Left ventricle myocardium inferior (tissue), 1 donor: ENCODE results near the gene AGAP1. TPM values are rescaled to one million over a fixed set of nuclear protein-coding genes. Genes with fewer than 3 reads are reported as not detected.

Source experiments
- DNase-seq: peaks from one replicate; pipeline ENCODE4 v3.0.0-alpha.2; 2020
- H3K27ac ChIP-seq: fragments of 200-600 bp; replicated peaks from 2 replicates; pipeline ENCODE4 v1.8.0; 2021
- H3K27me3 ChIP-seq: fragments of 200-600 bp; 2 replicates; pipeline ENCODE4 v1.8.0; 2021; ENCODE audit warnings: low read depth
- H3K36me3 ChIP-seq: fragments of 200-600 bp; 2 replicates; pipeline ENCODE4 v1.8.0; 2021
- H3K4me1 ChIP-seq: fragments of 200-600 bp; 2 replicates; pipeline ENCODE4 v1.8.0; 2021
- H3K4me3 ChIP-seq: fragments of 200-600 bp; 2 replicates; pipeline ENCODE4 v1.8.0; 2021; ENCODE audit warnings: mild to moderate bottlenecking, moderate library complexity
- H3K9me3 ChIP-seq: fragments of 200-600 bp; replicated peaks from 2 replicates; pipeline ENCODE4 v1.8.0; 2021
- intact Hi-C: fragments of 100-400 bp; cut with micrococcal nuclease; formaldehyde crosslinking; loops from one replicate; pipeline ENCODE4 v1.11.0; 2022
- total RNA-seq: library from RNA; stranded (reverse); fragmentation: NEBNext Ultra II Directional; extraction: Animal tissue kit (Norgen Biotek cat#: 25700); gene quantifications from one replicate; pipeline ENCODE4 v1.2.1, GENCODE V29; 2021
- TF ChIP-seq, protein P1 (sequence below): fragments of 200-600 bp; IDR thresholded peaks from 2 replicates; pipeline ENCODE4 v1.8.0; 2021; ENCODE audit warnings: antibody characterized with exemption, mild to moderate bottlenecking, borderline replicate concordance
- donor health status: DM: no; HTN: yes; CAD: no; lungs with severe emphysema.

AGAP1 gene
- total RNA-seq, 1 donor from 2014 or later = 18.1 TPM

DNA sequence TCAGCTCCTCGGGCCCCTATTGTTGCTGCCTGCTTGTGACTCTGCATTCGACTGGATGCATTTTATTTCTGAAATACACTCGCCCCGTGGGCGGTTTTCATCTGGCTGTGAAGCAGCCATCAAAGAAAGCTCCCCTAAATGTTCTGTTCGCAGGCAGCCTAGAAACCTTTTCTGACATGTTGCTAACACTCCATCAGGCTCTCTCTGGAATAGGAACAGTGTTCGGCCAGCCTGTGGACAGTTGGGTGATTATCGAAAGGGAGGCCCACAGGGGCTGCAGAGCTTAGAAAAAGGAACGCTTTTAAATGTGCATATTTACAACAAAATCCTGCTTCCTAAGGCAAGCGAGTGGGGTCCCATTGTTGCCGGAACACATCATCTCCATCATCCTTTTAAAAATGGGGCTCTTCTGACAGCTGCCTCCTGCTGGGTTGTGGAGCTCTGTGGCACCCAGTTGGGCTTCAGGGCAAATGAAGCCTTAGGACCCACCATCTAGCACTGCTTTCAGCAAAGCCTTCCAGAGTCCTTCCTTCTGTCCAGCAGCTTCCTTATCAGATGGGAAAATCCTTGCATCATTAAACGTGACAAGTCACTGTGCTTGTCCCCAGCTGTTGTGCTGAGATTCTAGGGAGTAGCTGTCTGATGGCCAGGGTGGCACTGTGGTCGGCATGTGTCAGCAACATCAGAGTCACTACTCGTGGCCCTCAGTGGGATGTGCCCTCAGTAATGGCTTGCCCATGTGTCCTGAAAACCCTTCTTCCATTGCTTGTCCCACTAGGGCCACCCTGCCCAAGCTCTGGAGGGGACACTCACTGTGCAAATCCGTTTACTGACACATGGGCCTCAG lies 571.7 kb downstream of the AGAP1 start:
- DNase-seq = no peak
- Histone ChIP-seq H3K27ac (no peak overlapping the region), H3K4me3 (no peak overlapping the region), H3K27me3 (no peaks in the 10 kb centered on the region), H3K36me3 (no peaks in the 10 kb centered on the region), H3K9me3 (no peaks in the 10 kb centered on the region), H3K4me1 (no peaks in the 10 kb centered on the region)
- TF ChIP-seq, protein P1, sequence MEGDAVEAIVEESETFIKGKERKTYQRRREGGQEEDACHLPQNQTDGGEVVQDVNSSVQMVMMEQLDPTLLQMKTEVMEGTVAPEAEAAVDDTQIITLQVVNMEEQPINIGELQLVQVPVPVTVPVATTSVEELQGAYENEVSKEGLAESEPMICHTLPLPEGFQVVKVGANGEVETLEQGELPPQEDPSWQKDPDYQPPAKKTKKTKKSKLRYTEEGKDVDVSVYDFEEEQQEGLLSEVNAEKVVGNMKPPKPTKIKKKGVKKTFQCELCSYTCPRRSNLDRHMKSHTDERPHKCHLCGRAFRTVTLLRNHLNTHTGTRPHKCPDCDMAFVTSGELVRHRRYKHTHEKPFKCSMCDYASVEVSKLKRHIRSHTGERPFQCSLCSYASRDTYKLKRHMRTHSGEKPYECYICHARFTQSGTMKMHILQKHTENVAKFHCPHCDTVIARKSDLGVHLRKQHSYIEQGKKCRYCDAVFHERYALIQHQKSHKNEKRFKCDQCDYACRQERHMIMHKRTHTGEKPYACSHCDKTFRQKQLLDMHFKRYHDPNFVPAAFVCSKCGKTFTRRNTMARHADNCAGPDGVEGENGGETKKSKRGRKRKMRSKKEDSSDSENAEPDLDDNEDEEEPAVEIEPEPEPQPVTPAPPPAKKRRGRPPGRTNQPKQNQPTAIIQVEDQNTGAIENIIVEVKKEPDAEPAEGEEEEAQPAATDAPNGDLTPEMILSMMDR = no peak
- intact Hi-C loops = no loop called here

DNA sequence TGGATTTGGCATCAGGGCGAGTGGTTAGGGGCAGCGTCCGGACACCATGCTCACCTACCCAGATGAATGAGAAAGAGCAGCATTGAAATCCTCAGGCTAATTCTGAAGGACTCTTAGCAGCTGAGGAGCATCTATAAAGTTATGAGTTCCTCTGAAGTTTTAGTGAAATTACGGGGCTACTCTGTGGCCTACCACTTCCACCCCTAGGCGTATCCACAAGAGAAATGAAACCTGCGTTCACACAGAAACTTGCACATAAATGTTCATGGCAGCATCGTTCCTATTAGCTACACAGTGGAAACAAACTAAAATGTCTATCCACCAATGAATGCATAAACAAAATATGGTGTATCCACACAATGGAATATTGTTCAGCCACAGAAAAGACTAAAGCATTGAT lies 576.4 kb downstream of the AGAP1 start:
- H3K36me3 ChIP-seq = no peaks in the 10 kb centered on the region
- intact Hi-C loops = no loop called here
- H3K4me3 ChIP-seq = no peak overlapping the region
- H3K27ac ChIP-seq = no peak overlapping the region
- DNase-seq = no peak
- TF ChIP-seq, protein P1 = no peak
- H3K4me1 ChIP-seq = no peaks in the 10 kb centered on the region
- H3K9me3 ChIP-seq = no peaks in the 10 kb centered on the region
- no peaks in the 10 kb centered on the region for H3K27me3 ChIP-seq

DNA sequence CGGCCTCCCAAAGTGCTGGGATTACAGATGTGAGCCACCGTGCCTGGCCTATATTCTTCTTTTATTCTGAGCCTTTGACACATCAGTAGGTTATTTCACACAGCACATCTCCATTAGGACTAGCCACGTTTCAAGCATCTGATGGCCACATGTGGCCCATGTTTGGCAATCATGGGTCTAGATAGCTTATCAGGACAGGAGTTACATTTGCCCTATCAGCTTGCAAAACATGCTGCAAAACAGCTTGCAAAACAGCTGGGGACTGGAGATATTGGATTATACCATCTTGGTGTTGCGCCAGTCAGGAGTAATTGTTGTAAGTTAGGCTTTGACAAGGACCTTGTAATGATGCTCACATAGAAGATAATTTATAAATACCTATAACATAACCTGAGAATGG lies 579.4 kb downstream of the AGAP1 start:
- no peaks in the 10 kb centered on the region for H3K4me1 ChIP-seq
- intact Hi-C loops = no loop called here
- H3K9me3 ChIP-seq = no peaks in the 10 kb centered on the region
- no peak overlapping the region for H3K4me3 ChIP-seq
- H3K27ac ChIP-seq = no peak overlapping the region
- TF ChIP-seq, protein P1 = no peak
- no peak for DNase-seq
- no peaks in the 10 kb centered on the region for H3K27me3 ChIP-seq
- no peaks in the 10 kb centered on the region for H3K36me3 ChIP-seq

DNA sequence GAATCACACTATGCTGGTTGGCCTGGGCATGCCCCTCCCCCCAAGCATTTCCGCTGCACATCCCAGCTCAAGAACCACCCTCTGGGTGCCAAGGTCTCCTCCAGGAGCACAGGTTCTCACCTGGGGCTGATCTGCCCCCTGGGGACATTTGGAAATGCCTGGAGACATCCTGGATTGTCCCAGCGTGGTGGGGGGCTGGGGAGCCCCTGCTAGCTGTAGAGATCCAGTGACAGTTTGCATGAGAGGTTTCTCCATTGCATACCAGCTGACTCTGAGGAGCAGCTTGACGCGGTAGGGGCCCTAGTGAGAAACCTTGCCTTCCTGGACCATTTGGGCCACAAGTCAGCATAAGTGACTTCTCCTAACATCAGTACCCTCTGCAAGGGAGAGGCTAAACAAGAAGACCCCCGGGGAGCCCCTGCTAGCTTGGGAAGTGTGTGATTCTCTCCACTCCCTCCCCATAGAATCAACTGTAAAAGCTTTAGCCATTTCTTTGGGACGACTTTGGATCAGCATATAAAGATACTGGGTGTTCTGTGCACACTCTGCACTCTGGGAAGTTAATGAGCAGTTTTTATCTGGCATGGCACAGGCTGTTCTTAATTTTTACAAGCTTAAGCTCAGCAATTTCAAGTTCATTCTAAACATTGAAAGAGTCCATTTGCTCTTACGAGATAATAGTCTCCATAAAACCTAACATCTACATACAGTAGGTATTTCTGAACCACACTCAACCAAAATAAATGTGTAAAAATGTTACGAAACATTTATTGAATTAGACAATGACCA lies 580.2 kb downstream of the AGAP1 start:
- no peaks in the 10 kb centered on the region for H3K9me3 ChIP-seq
- TF ChIP-seq, protein P1 = no peak
- intact Hi-C loops = no loop called here

DNA sequence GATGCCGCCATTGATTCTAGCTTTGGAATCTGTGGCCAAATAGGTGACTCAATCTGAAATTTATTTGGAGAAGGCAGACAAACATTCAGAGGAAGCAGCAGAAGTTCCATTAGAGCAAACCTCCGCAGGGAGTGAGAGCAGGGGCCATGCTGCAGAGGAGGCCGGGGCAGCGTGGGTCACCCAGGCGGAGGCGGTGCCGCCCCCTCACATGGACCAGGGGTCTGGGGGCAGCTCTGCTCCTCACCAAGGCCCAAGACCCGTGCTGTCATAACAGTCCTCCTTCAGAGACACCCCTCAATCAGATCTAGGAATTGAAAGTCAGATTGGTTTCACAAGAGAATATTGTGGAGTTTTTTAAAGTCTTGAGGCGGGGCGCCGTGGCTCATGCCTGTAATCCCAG lies 582.0 kb downstream of the AGAP1 start:
- no peak for DNase-seq
- Histone ChIP-seq H3K27me3 (no peaks in the 10 kb centered on the region), H3K4me1 (no peaks in the 10 kb centered on the region), H3K9me3 (no peaks in the 10 kb centered on the region), H3K27ac (no peak overlapping the region), H3K4me3 (no peak overlapping the region), H3K36me3 (no peaks in the 10 kb centered on the region)
- TF ChIP-seq, protein P1 = no peak
- intact Hi-C loops = no loop called here

More for the DNA sequence above, 580.2 kb downstream of the AGAP1 start:
- H3K4me1 ChIP-seq = no peaks in the 10 kb centered on the region
- no peak overlapping the region for H3K27ac ChIP-seq
- no peaks in the 10 kb centered on the region for H3K36me3 ChIP-seq
- DNase-seq = no peak
- H3K27me3 ChIP-seq = no peaks in the 10 kb centered on the region
- no peak overlapping the region for H3K4me3 ChIP-seq
